ENCODE data around the gene RHOD. TPM values are rescaled to one million over a fixed set of nuclear protein-coding genes. Genes with fewer than 3 reads are reported as not detected.

RHOD gene
- 32.0 to 43.4 TPM (median 40.4 TPM) in 5 replicates for total RNA-seq (2022; extraction: Qiagen RNA extraction; ENCODE audit: low read depth)

DNA sequence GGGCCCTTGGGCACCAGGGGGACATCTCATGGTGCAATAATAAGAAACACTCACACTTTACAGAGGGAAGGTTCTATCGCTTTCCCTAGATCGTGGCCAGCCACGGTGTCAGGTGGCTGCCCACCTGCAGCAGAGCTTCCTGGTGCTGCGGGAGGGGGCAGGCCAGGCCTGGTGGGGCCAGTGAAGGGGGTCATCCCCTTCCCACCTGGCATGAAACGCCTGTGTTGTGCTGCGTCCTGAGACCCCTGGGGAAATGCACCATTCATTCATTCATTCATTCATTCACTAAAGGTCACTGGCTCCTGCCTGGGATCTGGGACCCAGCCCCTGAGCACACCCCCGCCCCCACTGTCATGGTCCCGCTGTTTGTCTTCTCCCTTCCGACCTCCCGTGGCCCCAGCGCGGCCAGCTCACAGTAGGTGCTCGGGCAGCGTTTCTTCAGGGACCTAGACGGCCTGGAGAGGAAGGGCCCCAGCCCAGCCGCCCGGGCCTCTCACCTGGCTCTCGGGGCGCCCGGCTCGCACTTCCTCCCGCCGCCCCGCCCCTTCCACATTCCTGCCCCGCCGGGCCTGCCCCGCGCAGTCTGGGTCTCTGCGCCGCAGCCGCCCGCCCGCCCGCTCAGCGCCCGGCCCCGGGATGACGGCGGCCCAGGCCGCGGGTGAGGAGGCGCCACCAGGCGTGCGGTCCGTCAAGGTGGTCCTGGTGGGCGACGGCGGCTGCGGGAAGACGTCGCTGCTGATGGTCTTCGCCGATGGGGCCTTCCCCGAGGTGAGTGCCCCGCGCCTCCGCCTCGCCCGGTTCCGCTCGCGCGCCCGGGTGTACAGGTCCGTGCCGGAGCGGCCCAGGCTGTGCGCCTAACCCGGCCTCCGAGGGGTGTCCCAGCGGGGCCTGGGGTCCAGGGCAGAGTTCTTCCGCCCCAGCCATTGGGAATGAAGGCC is at the start of gene RHOD:
RHOD (plus strand) TSS at position 581 of the 938 bp plus-strand sequence; CDS start at position 637, 56 bp downstream.

DNA sequence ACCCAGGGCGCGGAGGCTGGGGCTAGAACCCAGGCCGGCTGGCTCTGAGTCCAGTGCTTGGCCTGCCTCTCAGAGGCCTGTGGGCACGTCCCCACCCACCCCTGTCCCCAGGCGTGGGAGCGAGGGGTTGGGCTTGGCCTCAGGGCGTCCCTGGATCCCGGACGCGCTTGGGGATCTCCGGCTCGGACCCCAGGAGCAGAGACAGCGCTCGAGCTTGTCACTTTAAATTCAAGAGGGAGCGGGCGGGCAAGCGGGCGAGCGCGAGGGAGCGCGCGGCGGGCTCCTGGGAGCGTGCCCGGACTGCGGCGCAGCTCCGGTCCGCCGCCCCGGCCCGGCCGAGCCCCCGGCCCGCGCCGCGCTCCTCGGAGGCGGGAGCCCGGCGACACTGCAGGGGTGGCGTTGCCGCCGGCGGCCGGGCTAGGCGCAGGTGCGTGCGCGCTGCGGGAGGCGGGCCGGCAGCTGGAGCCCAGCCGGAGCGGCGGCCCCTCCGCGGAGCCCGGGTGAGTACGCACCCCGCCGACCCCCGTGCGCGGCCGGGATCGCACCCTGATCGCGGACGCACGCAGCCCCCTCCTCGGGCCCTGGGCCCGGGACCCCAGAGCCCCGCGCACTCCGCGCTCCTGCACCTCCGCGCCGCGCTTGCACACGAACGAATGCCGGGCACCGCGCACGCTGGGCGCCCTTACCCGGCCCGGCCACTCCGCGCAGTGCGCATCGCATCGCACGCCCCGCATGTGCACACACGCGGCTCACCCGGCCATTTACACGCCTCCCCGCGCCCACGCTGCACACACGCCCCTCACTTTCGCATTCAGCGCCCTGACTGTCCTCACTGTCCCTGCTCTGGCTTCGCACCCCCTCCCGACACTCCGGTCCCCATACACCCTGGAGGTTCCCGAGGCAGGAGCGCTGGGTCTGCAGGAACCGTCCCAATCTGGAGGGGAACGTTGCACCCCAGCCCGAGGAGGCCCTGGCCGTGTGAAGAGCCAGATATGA is 33.4 kb upstream of the RHOD start, which contains the start of gene SYT12:
SYT12 (plus strand) TSS at position 174 of the 996 bp plus-strand sequence. CDS start 7,011 bp downstream, outside the sequence.

GRCh38 chr11:67118801-67119584 is 62.3 kb downstream of the RHOD start, which contains the start of gene KDM2A:
Gene KDM2A, plus strand, starts transcription at chr11:67119263. Its CDS starts 2,054 bp downstream, at chr11:67121317.

Other genes starting within 250 kb of the RHOD start
- 31.9 to 50.1 TPM (median 41.4 TPM) in 5 replicates for gene RCE1, start 213.4 kb upstream of the RHOD start, total RNA-seq (2022; extraction: Qiagen RNA extraction; ENCODE audit: low read depth)
- 53.6 to 81.7 TPM (median 67.6 TPM) in 5 replicates for gene LRFN4, start 199.8 kb upstream of the RHOD start, total RNA-seq (2022; extraction: Qiagen RNA extraction; ENCODE audit: low read depth)
- 27.2 to 35.0 TPM (median 31.3 TPM) in 5 replicates for gene PC, start 98.5 kb upstream of the RHOD start, total RNA-seq (2022; extraction: Qiagen RNA extraction; ENCODE audit: low read depth)
- 28.5 to 55.5 TPM (median 43.6 TPM) in 5 replicates for gene C11orf86, start 81.5 kb upstream of the RHOD start, total RNA-seq (2022; extraction: Qiagen RNA extraction; ENCODE audit: low read depth)
- gene SYT12, start 33.7 kb upstream of the RHOD start, total RNA-seq (2022; extraction: Qiagen RNA extraction; ENCODE audit: low read depth): 9.6 to 12.7 TPM (median 11.4 TPM) in 5 replicates
- gene KDM2A, start 62.4 kb downstream of the RHOD start, total RNA-seq (2022; extraction: Qiagen RNA extraction; ENCODE audit: low read depth): 45.7 to 54.3 TPM (median 52.4 TPM) in 5 replicates
- gene GRK2, start 209.6 kb downstream of the RHOD start, total RNA-seq (2022; extraction: Qiagen RNA extraction; ENCODE audit: low read depth): 30.0 to 41.0 TPM (median 37.7 TPM) in 5 replicates
- gene ANKRD13D, start 232.5 kb downstream of the RHOD start, total RNA-seq (2022; extraction: Qiagen RNA extraction; ENCODE audit: low read depth): 21.2 to 28.1 TPM (median 25.4 TPM) in 5 replicates
- 18.0 to 27.2 TPM (median 24.5 TPM) in 5 replicates for gene SSH3, start 246.7 kb downstream of the RHOD start, total RNA-seq (2022; extraction: Qiagen RNA extraction; ENCODE audit: low read depth)

Data from A549 treated with DMSO at 1 μM for 4 hours (cell line).